Keratinocyte (primary cell): ENCODE data around the gene C4orf54.

Source experiments
- CTCF ChIP-seq, 3 experiments: IDR thresholded peaks in 1 of 3; conservative IDR thresholded peaks in 1 of 3; optimal IDR thresholded peaks in 1 of 3; 2 replicates in 2 of 3; 3 replicates in 1 of 3; pipeline versions ENCODE3 to v1.5.1; 2011; ENCODE audit warnings: low read length in 3 of 3, mild to moderate bottlenecking in 3 of 3, moderate library complexity in 2 of 3, control low read depth in 1 of 3, inconsistent platforms in 1 of 3; ENCODE audit not compliant: insufficient read depth in 2 of 3; ENCODE audit errors: extremely low read depth in 1 of 3
- EZH2 ChIP-seq: IDR thresholded peaks from one replicate; pipeline ENCODE4 v1.6.1; 2012; ENCODE audit warnings: inconsistent platforms, mild to moderate bottlenecking, low read length, moderate library complexity

- TF ChIP-seq CTCF (optimal IDR thresholded peaks at IDR 0.05 in 1 of 3, IDR thresholded peaks at IDR 0.05 in 1 of 3, conservative IDR thresholded peaks at IDR 0.05 in 1 of 3; ENCODE audit: extremely low read depth in 1 of 3, insufficient read depth in 2 of 3, low read length in 3 of 3), result no peak
- TF ChIP-seq EZH2, result no peak
These were observed 2.1 kb downstream of the C4orf54 start for GRCh38 chr4:99655308-99656081.
